ENCODE results near the gene TOP3B. TPM values are rescaled to one million over a fixed set of nuclear protein-coding genes. Genes with fewer than 3 reads are reported as not detected.

TOP3B gene
- total RNA-seq, 2 donors from 2014 or later: 26.0 to 40.4 TPM

GRCh38 chr22:22015631-22016030 lies 33.0 kb upstream of the TOP3B start:
- Histone ChIP-seq H3K9me3 (no peaks in the 10 kb centered on the region), H3K36me3 (no peaks in the 10 kb centered on the region), H3K27ac (no peak overlapping the region), H3K27me3 (replicated peaks; ENCODE audit: insufficient read depth) (no peaks in the 10 kb centered on the region), H3K4me1 (ENCODE audit: control insufficient read depth in 1 of 2, low read depth in 2 of 2) (no peaks in the 10 kb centered on the region), H3K4me3 (no peak overlapping the region)
- no peak for ATAC-seq (ENCODE audit: insufficient number of reproducible peaks, low FRiP score, low read depth)
- no peak for DNase-seq (ENCODE audit: low spot score)
- no peak for TF ChIP-seq CTCF (IDR thresholded peaks at IDR 0.05)

GRCh38 chr22:22014285-22014659 lies 31.7 kb upstream of the TOP3B start:
- no peaks in the 10 kb centered on the region for H3K4me1 ChIP-seq (ENCODE audit: control insufficient read depth in 1 of 2, low read depth in 2 of 2)
- no peaks in the 10 kb centered on the region for H3K27me3 ChIP-seq (replicated peaks; ENCODE audit: insufficient read depth)
- no peak overlapping the region for H3K4me3 ChIP-seq
- no peak for TF ChIP-seq CTCF (IDR thresholded peaks at IDR 0.05)
- no peaks in the 10 kb centered on the region for H3K9me3 ChIP-seq
- ATAC-seq (ENCODE audit: insufficient number of reproducible peaks, low FRiP score, low read depth) (no peak), DNase-seq (ENCODE audit: low spot score) (no peak)
- no peak overlapping the region for H3K27ac ChIP-seq
- no peaks in the 10 kb centered on the region for H3K36me3 ChIP-seq

GRCh38 chr22:22013559-22014284 lies 31.1 kb upstream of the TOP3B start:
- DNase-seq (ENCODE audit: low spot score) (no peak), ATAC-seq (ENCODE audit: insufficient number of reproducible peaks, low FRiP score, low read depth) (no peak)
- no peak overlapping the region for H3K4me3 ChIP-seq
- H3K27ac ChIP-seq: no peak overlapping the region
- no peaks in the 10 kb centered on the region for H3K27me3 ChIP-seq (replicated peaks; ENCODE audit: insufficient read depth)
- no peak for TF ChIP-seq CTCF (IDR thresholded peaks at IDR 0.05)
- H3K9me3 ChIP-seq: no peaks in the 10 kb centered on the region
- H3K4me1 ChIP-seq (ENCODE audit: control insufficient read depth in 1 of 2, low read depth in 2 of 2): no peaks in the 10 kb centered on the region
- no peaks in the 10 kb centered on the region for H3K36me3 ChIP-seq

GRCh38 chr22:22011964-22012363 lies 29.4 kb upstream of the TOP3B start:
- Histone ChIP-seq H3K4me3 (no peak overlapping the region), H3K27ac (no peak overlapping the region), H3K4me1 (ENCODE audit: control insufficient read depth in 1 of 2, low read depth in 2 of 2) (no peaks in the 10 kb centered on the region), H3K27me3 (replicated peaks; ENCODE audit: insufficient read depth) (no peaks in the 10 kb centered on the region), H3K9me3 (no peaks in the 10 kb centered on the region), H3K36me3 (no peaks in the 10 kb centered on the region)
- TF ChIP-seq CTCF (IDR thresholded peaks at IDR 0.05): no peak
- ATAC-seq (ENCODE audit: insufficient number of reproducible peaks, low FRiP score, low read depth) (no peak), DNase-seq (ENCODE audit: low spot score) (no peak)

GRCh38 chr22:22010358-22010757 lies 27.8 kb upstream of the TOP3B start:
- H3K27ac ChIP-seq: no peak overlapping the region

More at GRCh38 chr22:22010358-22010757, 27.8 kb upstream of the TOP3B start:
- ATAC-seq (ENCODE audit: insufficient number of reproducible peaks, low FRiP score, low read depth): no peak
- no peaks in the 10 kb centered on the region for H3K27me3 ChIP-seq (replicated peaks; ENCODE audit: insufficient read depth)
- DNase-seq (ENCODE audit: low spot score): no peak
- no peaks in the 10 kb centered on the region for H3K9me3 ChIP-seq
- no peak overlapping the region for H3K4me3 ChIP-seq
- no peaks in the 10 kb centered on the region for H3K4me1 ChIP-seq (ENCODE audit: control insufficient read depth in 1 of 2, low read depth in 2 of 2)
- no peaks in the 10 kb centered on the region for H3K36me3 ChIP-seq
- no peak for TF ChIP-seq CTCF (IDR thresholded peaks at IDR 0.05)

All from thoracic aorta (tissue), 2 donors.